Panc1 (cell line): ENCODE measurements around the gene FHIT. TPM values are rescaled to one million over a fixed set of nuclear protein-coding genes. Genes with fewer than 3 reads are reported as not detected.

Source experiments
- ATAC-seq: fragments of 200-7000 bp; cut with Tn5 transposase; 2 replicates; pipeline ENCODE4 v1.9.1; 2020; ENCODE audit warnings: mild to moderate bottlenecking, moderate library complexity
- BruUV-seq: library from RNA; stranded (reverse); fragments of 400-500 nt; replicated peaks from 2 replicates; lab custom pipeline; 2021; lab: Mats Ljungman, UMichigan
- CTCF ChIA-PET: fragments of 300-600 bp; sonication (Branson Sonifier 250); formaldehyde crosslinking; loops from one replicate; lab custom pipeline; 2022; ENCODE audit warnings: antibody characterized with exemption; lab: Charles Lee
- POLR2A ChIA-PET: fragments of 300-600 bp; sonication (Branson Sonifier 250); formaldehyde crosslinking; loops from one replicate; lab custom pipeline; 2022; ENCODE audit warnings: antibody characterized with exemption; lab: Charles Lee
- DNase-seq: peaks from one replicate; pipeline ENCODE4 v3.0.0-alpha.2; 2010; ENCODE audit warnings: low read depth, low spot score
- H3K27ac ChIP-seq: 2 replicates; pipeline ENCODE4 v1.5.1; 2011; ENCODE audit warnings: mild to moderate bottlenecking, low read length, inconsistent platforms
- H3K27me3 ChIP-seq: fragments of 200-500 bp; sonication (Bioruptor generic); 2 replicates; pipeline ENCODE4 v1.6.0; 2014; ENCODE audit warnings: low read length, inconsistent platforms; ENCODE audit not compliant: control insufficient read depth, insufficient read depth
- H3K36me3 ChIP-seq: fragments of 200-500 bp; sonication (Bioruptor generic); 2 replicates; pipeline ENCODE4 v1.5.1; 2014; ENCODE audit warnings: inconsistent platforms, mild to moderate bottlenecking, low read length, moderate library complexity; ENCODE audit not compliant: control insufficient read depth, insufficient read depth
- H3K4me1 ChIP-seq: 2 replicates; pipeline ENCODE4 v1.5.1; 2011; ENCODE audit warnings: inconsistent platforms, mild to moderate bottlenecking, low read length, moderate library complexity; ENCODE audit not compliant: control insufficient read depth, insufficient read depth
- H3K4me3 ChIP-seq, 2 experiments: 2 replicates each; pipeline ENCODE4 v1.5.1; 2011 to 2012; ENCODE audit warnings: low read depth in 2 of 2, low read length in 2 of 2, mild to moderate bottlenecking in 2 of 2, inconsistent platforms in 1 of 2, moderate library complexity in 1 of 2
- H3K9me3 ChIP-seq: fragments of 200-500 bp; sonication (Bioruptor generic); 2 replicates; pipeline ENCODE4 v1.5.1; 2014; ENCODE audit warnings: low read depth, mild to moderate bottlenecking, inconsistent platforms, low read length, moderate library complexity; ENCODE audit not compliant: control insufficient read depth, insufficient read depth
- CTCF ChIP-seq: fragments of 450-650 bp; IDR thresholded peaks from 2 replicates; pipeline ENCODE4 v1.5.1; 2017; ENCODE audit warnings: mild to moderate bottlenecking
- POLR2AphosphoS5 ChIP-seq: IDR thresholded peaks from 2 replicates; pipeline ENCODE4 v1.6.1; 2012; ENCODE audit warnings: mild to moderate bottlenecking, low read depth, low read length, moderate library complexity
- REST ChIP-seq, 2 experiments: IDR thresholded peaks; 2 replicates each; pipeline ENCODE4 v1.6.1; 2011 to 2012; ENCODE audit warnings: low read depth in 2 of 2, control low read depth in 1 of 2, low read length in 1 of 2, mild to moderate bottlenecking in 1 of 2, moderate library complexity in 1 of 2; ENCODE audit not compliant: insufficient read depth in 1 of 2
- SIN3A ChIP-seq: IDR thresholded peaks from 2 replicates; pipeline ENCODE4 v1.6.1; 2012; ENCODE audit warnings: low read depth, mild to moderate bottlenecking, low read length, moderate library complexity, borderline replicate concordance; ENCODE audit not compliant: insufficient read depth
- TCF7L2 ChIP-seq: IDR thresholded peaks from 2 replicates; pipeline ENCODE4 v1.6.1; 2011; ENCODE audit warnings: mild to moderate bottlenecking, low read depth, low read length, inconsistent platforms
- in situ Hi-C: cut with HindIII; loops from 2 replicates; pipeline ENCODE4 v1.10.0; 2016; ENCODE audit warnings: low sequenced_read_pairs, low pct_unique_long_range_greater_than_20kb
- intact Hi-C: fragments of 100-400 bp; cut with micrococcal nuclease; formaldehyde crosslinking; loops from one replicate; pipeline ENCODE4 v1.10.0; 2022; ENCODE audit not compliant: unreplicated experiment
- total RNA-seq: library from RNA; stranded (reverse); gene quantifications from one replicate; pipeline ENCODE4 v1.2.1, GENCODE V29; 2021; ENCODE audit not compliant: unreplicated experiment

The FHIT gene
- total RNA-seq, 1 experiment from 2014 or later: 2.2 TPM

- ChIA-PET CTCF (no interaction called here), POLR2A (no interaction called here)
- H3K4me3 ChIP-seq: no peak overlapping the region
- no peak for TF ChIP-seq TCF7L2
- TF ChIP-seq REST (IDR thresholded peaks at IDR 0.05; ENCODE audit: insufficient read depth in 1 of 2, low read depth in 2 of 2, low read length in 1 of 2): no peak
- no peak for TF ChIP-seq SIN3A
- no peak for TF ChIP-seq POLR2AphosphoS5
- no peak for TF ChIP-seq CTCF
- H3K27me3 ChIP-seq: no peaks in the 10 kb centered on the region
- H3K4me1 ChIP-seq: no peaks in the 10 kb centered on the region
- ATAC-seq (no peak), DNase-seq (no peak)
- in situ Hi-C loops: no loop called here
- intact Hi-C loops: no loop called here
- no peak overlapping the region for H3K27ac ChIP-seq
- no peaks in the 10 kb centered on the region for H3K36me3 ChIP-seq
- no TSS peak for BruUV-seq
- no peaks in the 10 kb centered on the region for H3K9me3 ChIP-seq
These were observed 1033.9 kb downstream of the FHIT start for GRCh38 chr3:60217156-60217911.

- intact Hi-C loops (no loop called here), in situ Hi-C loops (no loop called here)
- no peaks in the 10 kb centered on the region for H3K4me1 ChIP-seq
- DNase-seq: no peak
- CTCF ChIA-PET: no interaction called here
- H3K36me3 ChIP-seq: no peaks in the 10 kb centered on the region
- ATAC-seq: no peak
- H3K9me3 ChIP-seq: no peaks in the 10 kb centered on the region
- POLR2A ChIA-PET: no interaction called here
- no TSS peak for BruUV-seq
- no peak for TF ChIP-seq TCF7L2
- no peak for TF ChIP-seq REST (IDR thresholded peaks at IDR 0.05; ENCODE audit: insufficient read depth in 1 of 2, low read depth in 2 of 2, low read length in 1 of 2)
- TF ChIP-seq SIN3A: no peak
- no peaks in the 10 kb centered on the region for H3K27me3 ChIP-seq
- no peak overlapping the region for H3K4me3 ChIP-seq
- no peak overlapping the region for H3K27ac ChIP-seq
These were observed 1034.7 kb downstream of the FHIT start for GRCh38 chr3:60216462-60217075.
